DND-41 (cell line): ENCODE data around the gene NCL.

Experiments
- ATAC-seq: fragments of 200-7000 bp; cut with Tn5 transposase; 3 replicates; pipeline ENCODE4 v1.9.1; 2021; ENCODE audit warnings: low read depth; ENCODE audit not compliant: insufficient read depth
- DNase-seq: peaks from one replicate; pipeline ENCODE4 v3.0.0-alpha.2; 2020
- H2AFZ ChIP-seq: 2 replicates; pipeline ENCODE4 v1.6.0; 2012; ENCODE audit warnings: low read depth, low read length
- H3K27ac ChIP-seq: 2 replicates; pipeline ENCODE4 v1.5.1; 2012; ENCODE audit warnings: low read length, inconsistent platforms
- H3K27me3 ChIP-seq: fragments of 200-600 bp; sonication (generic); 2 replicates; pipeline ENCODE4 v1.6.0; 2012; ENCODE audit warnings: low read length, mild to moderate bottlenecking, inconsistent platforms; ENCODE audit not compliant: insufficient read depth, poor library complexity
- H3K36me3 ChIP-seq: 2 replicates; pipeline ENCODE4 v1.5.1; 2012; ENCODE audit warnings: low read length, inconsistent platforms; ENCODE audit not compliant: insufficient read depth
- H3K4me1 ChIP-seq: 2 replicates; pipeline ENCODE4 v1.5.1; 2012; ENCODE audit warnings: mild to moderate bottlenecking, low read length; ENCODE audit not compliant: insufficient read depth
- H3K4me2 ChIP-seq: 2 replicates; pipeline ENCODE4 v1.6.0; 2012; ENCODE audit warnings: mild to moderate bottlenecking, moderate library complexity, low read length, inconsistent platforms; ENCODE audit not compliant: insufficient read depth
- H3K4me3 ChIP-seq, 2 experiments: fragments of 200-600 bp in 1 of 2; shearing (Covaris generic) in 1 of 2; 2 replicates each; pipeline ENCODE4 v1.5.1; 2012 to 2016; ENCODE audit warnings: inconsistent platforms in 2 of 2, low read length in 2 of 2, mild to moderate bottlenecking in 2 of 2, low read depth in 1 of 2, moderate library complexity in 1 of 2
- H3K79me2 ChIP-seq: 2 replicates; pipeline ENCODE4 v1.6.0; 2012; ENCODE audit warnings: low read length, inconsistent platforms; ENCODE audit not compliant: insufficient read depth
- H3K9ac ChIP-seq: 2 replicates; pipeline ENCODE4 v1.6.0; 2012; ENCODE audit warnings: low read depth, mild to moderate bottlenecking, inconsistent platforms, low read length, moderate library complexity
- H3K9me3 ChIP-seq: 2 replicates; pipeline ENCODE4 v1.5.1; 2012; ENCODE audit warnings: low read length, moderate library complexity, mild to moderate bottlenecking, inconsistent platforms; ENCODE audit not compliant: insufficient read depth, severe bottlenecking
- H4K20me1 ChIP-seq: 2 replicates; pipeline ENCODE4 v1.6.0; 2012; ENCODE audit warnings: low read length; ENCODE audit not compliant: insufficient read depth
- CTCF ChIP-seq: IDR thresholded peaks from 2 replicates; pipeline ENCODE4 v1.5.1; 2012; ENCODE audit warnings: borderline replicate concordance, low read length, moderate library complexity, mild to moderate bottlenecking; ENCODE audit not compliant: poor library complexity, severe bottlenecking; ENCODE audit errors: extremely low read depth
- EZH2 ChIP-seq: IDR thresholded peaks from 3 replicates; pipeline ENCODE4 v1.6.1; 2012; ENCODE audit warnings: borderline replicate concordance, low read depth, mild to moderate bottlenecking, moderate library complexity, low read length, inconsistent platforms; ENCODE audit not compliant: severe bottlenecking

The NCL gene

GRCh38 chr2:231463698-231464575, at the start of gene NCL:
Gene NCL (minus strand): TSS chr2:231464484. CDS start chr2:231464353, 131 bp downstream.
- peak within 1 kb of the TSS; percentile 86 for H2AFZ ChIP-seq
- H3K79me2 ChIP-seq = peaks cover 65% of the 10 kb centered on the region

GRCh38 chr2:231513746-231514224, 49.5 kb upstream of the NCL start:
- peak overlapping the region; percentile 91 for H3K4me2 ChIP-seq
- H3K9me3 ChIP-seq = no peaks in the 10 kb centered on the region
- no peaks in the 10 kb centered on the region for H3K36me3 ChIP-seq
- H3K4me1 ChIP-seq = peaks cover 29% of the 10 kb centered on the region
- peak overlapping the region; percentile 91 for H3K27ac ChIP-seq
- H3K4me3 ChIP-seq = peak overlapping the region; percentile 27 to 82; a peak in 3 of 4 replicates
- H3K27me3 ChIP-seq = no peaks in the 10 kb centered on the region
- H4K20me1 ChIP-seq = no peaks in the 10 kb centered on the region
- DNase-seq (no peak), ATAC-seq (no peak)
- TF ChIP-seq EZH2 (no peak), CTCF (no peak)
- H2AFZ ChIP-seq = peak overlapping the region; percentile 98
- peak overlapping the region; percentile 74 for H3K9ac ChIP-seq
- no peaks in the 10 kb centered on the region for H3K79me2 ChIP-seq

More at GRCh38 chr2:231463698-231464575, at the start of gene NCL:
- Histone ChIP-seq H3K27me3 (no peaks in the 10 kb centered on the region), H3K4me3 (peak within 1 kb of the TSS; percentile 75 to 85), H3K9me3 (no peaks in the 10 kb centered on the region), H3K9ac (peak within 1 kb of the TSS; percentile 95), H3K36me3 (peaks cover 50% of the 10 kb centered on the region), H4K20me1 (peaks cover 50% of the 10 kb centered on the region), H3K4me1 (peaks cover 44% of the 10 kb centered on the region), H3K4me2 (peak within 1 kb of the TSS; percentile 87), H3K27ac (peak within 1 kb of the TSS; percentile 99)
- no peak for TF ChIP-seq EZH2
- no peak for TF ChIP-seq CTCF
- peak; percentile 89 for DNase-seq
- ATAC-seq = peak; percentile 91

- DNase-seq (no peak), ATAC-seq (no peak)
- H2AFZ ChIP-seq = no peak overlapping the region
- no peaks in the 10 kb centered on the region for H3K9me3 ChIP-seq
- H3K27me3 ChIP-seq = no peaks in the 10 kb centered on the region
- H3K36me3 ChIP-seq = no peaks in the 10 kb centered on the region
- peaks cover 27% of the 10 kb centered on the region for H3K4me1 ChIP-seq
- H3K4me2 ChIP-seq = no peak overlapping the region
- no peak overlapping the region for H3K9ac ChIP-seq
- no peaks in the 10 kb centered on the region for H4K20me1 ChIP-seq
- no peak for TF ChIP-seq EZH2
- TF ChIP-seq CTCF = no peak
- H3K4me3 ChIP-seq = no peak overlapping the region
- no peaks in the 10 kb centered on the region for H3K79me2 ChIP-seq
- no peak overlapping the region for H3K27ac ChIP-seq
These were observed 47.9 kb upstream of the NCL start for GRCh38 chr2:231512222-231512621.
